GM10266 (cell line): ENCODE data around the gene GPR132.
A peak's percentile ranks its signal among the peaks of the same experiment; 100 is the strongest.

Experiments
- DNase-seq: peaks from one replicate; pipeline ENCODE4 v3.0.0; 2012; ENCODE audit errors: extremely low spot score
- TF ChIP-seq, protein P1 (sequence below): IDR thresholded peaks from 2 replicates; pipeline ENCODE4 v1.5.1; 2012; ENCODE audit warnings: mild to moderate bottlenecking, low read depth; ENCODE audit not compliant: control insufficient read depth, insufficient read depth; ENCODE audit errors: missing control alignments

GPR132 gene

DNA sequence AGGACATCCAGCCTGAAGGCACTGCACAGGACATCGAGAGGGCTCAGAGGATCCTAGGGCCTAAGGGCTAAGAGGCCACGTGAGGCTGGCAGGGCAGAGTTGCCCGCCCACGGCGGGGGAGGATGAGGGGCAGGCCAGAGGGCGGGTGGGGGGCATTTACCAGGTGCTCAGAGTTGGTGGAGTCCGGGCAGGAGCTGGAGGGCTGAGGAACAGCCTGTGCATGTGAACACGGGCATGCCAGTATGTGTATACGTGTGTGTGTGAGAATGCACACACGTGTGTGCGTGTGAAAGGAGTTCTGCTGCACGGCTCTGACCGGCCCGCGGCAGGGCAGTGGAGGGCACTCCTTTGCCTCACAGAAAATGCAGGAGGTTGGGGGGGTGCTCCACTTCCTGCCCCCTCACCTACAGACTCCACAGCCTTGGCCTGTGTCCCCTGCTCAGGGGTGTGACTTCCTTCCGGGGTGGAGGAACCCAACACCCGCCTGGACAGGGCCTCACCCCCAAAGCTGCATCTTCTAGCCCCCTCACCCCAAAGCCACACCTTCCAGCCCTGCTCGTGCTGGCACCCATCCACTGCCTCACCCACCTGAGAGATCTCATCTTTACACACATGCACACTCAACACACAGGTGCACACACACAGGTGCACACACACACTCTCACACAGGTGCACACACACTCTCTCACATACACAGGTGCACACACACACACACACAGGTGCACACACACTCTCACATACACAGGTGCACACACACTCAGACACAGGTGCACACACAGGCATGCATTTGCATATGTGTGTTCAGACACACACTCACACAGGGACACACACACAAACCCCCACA lies 11.8 kb upstream of the GPR132 start:
- no peak for DNase-seq
- TF ChIP-seq, protein P1, sequence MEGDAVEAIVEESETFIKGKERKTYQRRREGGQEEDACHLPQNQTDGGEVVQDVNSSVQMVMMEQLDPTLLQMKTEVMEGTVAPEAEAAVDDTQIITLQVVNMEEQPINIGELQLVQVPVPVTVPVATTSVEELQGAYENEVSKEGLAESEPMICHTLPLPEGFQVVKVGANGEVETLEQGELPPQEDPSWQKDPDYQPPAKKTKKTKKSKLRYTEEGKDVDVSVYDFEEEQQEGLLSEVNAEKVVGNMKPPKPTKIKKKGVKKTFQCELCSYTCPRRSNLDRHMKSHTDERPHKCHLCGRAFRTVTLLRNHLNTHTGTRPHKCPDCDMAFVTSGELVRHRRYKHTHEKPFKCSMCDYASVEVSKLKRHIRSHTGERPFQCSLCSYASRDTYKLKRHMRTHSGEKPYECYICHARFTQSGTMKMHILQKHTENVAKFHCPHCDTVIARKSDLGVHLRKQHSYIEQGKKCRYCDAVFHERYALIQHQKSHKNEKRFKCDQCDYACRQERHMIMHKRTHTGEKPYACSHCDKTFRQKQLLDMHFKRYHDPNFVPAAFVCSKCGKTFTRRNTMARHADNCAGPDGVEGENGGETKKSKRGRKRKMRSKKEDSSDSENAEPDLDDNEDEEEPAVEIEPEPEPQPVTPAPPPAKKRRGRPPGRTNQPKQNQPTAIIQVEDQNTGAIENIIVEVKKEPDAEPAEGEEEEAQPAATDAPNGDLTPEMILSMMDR = no peak

DNA sequence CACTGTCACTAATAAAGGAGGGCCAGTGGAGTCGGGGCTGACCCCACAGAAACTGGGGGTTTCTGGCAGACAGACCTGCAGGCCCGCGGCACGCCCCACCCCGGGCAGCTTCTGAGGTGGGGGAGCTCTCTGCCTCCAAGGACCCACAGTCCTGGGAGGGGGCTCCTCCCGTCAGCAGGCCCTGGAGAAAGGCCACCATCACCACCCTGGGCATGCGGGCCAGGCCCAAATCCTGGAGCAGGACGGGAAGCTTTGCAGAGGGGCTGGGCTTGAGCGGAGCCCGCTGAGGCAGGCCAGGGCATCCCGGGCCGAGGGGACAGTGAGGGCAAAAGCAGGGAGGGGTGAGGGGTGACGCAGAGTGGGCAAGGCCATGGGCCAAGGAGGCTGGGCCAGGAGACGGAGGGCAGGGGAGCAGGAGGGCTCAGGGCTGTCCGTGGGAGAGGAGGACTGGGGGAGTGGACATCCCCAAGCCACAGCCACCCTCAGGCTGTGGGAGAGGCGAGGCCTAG lies 11.1 kb upstream of the GPR132 start:
- TF ChIP-seq, protein P1 = no peak

DNA sequence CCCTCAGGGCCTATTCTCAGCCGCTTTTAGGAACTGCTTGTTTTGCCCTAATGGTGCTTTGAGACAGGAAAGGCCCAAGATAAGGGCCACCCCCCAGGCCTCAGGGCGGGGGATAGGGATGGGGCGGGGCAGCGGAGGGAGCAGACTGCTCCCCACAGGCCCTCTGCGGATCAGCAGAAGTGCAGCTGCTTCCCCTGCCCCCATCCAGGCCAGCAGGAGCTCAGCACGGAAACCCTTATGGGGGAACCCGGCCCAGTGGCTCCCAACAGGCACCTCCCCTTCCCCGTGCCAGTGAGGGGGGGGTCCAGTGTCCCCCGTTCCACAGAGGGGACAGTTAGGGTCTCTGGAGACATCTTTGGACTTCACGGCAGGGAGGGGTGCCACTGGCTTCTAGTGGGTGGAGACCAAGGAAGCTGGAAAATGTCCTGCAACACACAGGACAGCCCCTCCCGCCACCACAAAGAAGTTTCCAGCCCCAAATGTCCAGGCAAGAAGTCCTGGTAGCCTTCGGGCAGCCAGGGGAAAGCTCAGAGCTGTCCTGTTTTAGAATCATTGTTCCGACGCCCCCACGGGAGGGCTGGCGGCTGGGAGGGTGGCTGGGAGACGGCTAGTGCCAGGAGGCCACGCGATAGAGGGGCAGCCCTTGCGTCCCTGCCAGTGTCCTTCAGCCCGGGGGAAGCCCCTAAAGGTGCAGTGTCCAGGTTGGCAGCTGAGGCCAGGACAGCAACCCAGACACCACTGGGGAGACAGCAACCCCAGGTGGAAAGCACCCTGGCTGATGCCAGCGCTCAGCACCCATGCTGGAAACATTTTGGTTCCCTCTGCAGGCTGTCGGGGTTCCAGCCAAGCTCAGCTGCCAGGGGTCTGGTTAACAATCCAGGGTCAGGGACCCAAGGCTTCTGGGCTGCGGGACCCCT lies 10.4 kb upstream of the GPR132 start:
- TF ChIP-seq, protein P1 = no peak
- peak; percentile 79 for DNase-seq

More for the DNA sequence above, 11.1 kb upstream of the GPR132 start:
- DNase-seq = no peak

DNA sequence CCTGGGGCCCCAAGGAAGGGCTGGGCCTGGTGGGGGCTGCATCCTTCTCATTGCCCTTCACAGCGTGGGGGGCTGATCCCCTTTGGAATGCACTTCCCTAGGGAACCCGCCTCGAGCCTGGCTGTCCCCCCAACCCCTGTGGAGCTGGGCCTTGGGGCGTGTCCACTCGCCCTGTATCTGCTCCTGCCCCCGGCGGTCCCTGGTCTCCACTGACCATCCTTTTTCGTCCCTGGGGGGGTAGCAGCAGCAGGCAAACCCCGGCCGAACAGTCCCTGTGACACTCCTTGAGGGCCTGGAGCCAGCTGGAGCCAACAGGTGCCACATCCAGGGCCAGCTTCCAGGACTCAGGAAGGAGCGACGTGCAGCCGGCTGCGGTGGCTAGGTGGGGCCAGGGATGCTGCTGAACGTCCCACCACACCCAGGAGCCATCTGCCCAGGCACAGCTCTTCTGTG lies 9.4 kb upstream of the GPR132 start:
- DNase-seq = no peak
- TF ChIP-seq, protein P1 = no peak

DNA sequence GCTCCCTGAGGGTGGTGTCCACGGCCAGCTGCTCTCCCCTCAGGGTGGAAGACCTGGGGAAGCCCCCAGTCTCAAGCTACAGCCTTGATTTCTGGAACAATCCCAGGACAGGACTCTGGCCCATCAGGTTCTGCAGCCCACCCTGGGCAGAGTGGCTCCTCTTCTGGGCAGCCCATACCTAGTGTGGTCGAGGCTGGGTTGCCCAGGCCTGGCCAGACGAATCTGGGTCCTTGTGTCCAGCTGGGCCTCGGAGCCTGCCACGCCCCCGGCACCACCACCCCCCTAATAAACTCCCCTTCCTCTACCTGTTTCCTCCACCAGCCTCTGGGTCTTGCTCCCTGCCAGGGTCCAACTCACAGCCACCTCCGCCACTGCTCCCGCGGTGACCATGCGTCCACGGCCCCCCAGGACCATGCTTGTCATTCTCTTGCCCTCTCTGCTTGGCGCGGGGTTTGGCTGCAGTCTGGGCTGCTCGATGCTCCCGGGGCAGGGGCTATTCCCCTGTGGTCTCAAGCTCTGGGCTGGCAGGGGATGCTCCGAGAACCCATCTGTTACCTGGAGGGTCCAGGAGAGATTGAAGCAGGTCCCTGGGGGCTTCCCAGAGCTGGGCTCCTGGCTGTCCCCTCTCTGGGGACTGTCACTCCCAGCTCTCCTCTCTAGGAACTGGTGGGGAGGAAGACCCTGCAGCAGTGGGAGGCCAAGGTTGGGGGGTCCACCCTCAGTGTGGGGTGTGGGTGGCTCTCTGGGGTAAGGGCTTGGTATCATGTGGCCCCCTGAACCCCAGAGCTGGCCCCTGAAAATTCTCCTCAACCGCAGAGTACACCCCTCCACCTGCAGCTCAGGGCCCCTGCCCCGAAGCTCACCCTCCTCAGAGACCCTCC lies 8.7 kb upstream of the GPR132 start:
- TF ChIP-seq, protein P1 = no peak
- no peak for DNase-seq

DNA sequence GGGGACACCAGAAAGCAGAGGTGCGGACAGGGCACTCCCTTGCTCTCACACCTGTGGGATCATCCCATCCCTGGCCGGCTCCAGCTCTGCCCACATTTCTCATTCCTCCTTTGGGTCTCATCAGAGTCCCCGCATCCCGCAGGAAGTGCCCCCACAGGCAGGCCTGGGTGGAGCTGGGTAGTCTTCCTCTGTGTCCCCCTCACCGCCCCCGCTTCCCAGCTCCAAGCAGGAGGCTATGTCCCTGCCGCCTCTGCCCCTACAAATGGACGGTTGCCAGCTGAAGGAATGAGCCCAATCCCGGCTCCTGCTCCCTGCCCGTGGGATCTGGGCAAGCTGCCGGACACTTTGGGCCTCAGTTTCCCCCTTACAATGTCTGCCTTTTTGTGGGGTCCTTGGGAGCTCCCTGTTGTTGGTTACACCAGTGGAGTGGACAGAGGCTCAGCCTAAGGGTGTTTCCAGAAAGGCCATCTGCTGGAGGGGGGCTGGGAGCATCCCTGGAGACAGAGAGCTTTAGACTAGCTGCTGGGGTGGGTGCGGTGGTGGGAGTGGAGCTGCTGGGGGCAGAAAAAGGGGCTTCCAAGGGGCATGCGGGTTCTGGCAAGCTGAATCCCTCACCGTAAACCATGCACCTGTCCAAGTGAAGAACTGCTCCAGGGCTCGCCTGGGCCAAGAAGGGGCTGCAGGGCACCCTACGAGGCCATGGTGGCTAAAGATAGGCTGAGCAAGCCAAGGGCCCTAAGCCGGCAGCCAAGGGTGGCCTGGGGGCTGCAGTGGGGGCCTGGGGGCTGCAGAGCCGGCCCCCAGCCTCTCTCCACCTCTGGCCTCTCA lies 7.9 kb upstream of the GPR132 start:
- TF ChIP-seq, protein P1 = no peak
- DNase-seq = no peak
